COR-L47 (cell line): ENCODE data around the gene DLX4.
A peak's percentile ranks its signal among the peaks of the same experiment; 100 is the strongest.

Experiments
- DNase-seq: peaks from one replicate; lab custom pipeline; 2025; lab: John Stamatoyannopoulos, UW

The DLX4 gene

GRCh38 chr17:49987290-49987585 is 18.2 kb downstream of the DLX4 start:
- no peak for DNase-seq

GRCh38 chr17:49987681-49988441 is 18.9 kb downstream of the DLX4 start:
- DNase-seq: peak; percentile 61

DNA sequence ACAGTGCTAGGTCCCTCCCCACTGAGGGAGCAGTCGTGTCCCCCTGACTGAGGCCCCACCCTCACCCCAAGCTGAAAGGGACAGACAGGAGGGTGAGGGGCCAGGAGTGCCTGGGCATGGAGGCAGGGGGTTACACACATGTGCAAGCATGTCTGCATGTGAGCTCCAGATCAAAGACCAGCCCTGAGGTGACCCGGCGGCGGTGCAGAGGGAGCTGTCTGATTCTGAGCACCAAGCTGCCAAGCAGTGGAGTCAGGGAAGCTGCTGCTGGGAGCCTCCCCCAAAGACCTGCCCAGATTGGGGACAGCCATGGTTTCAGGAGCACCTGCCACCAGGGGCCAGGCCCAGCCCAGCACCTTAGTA is 20.5 kb downstream of the DLX4 start:
- DNase-seq: no peak

DNA sequence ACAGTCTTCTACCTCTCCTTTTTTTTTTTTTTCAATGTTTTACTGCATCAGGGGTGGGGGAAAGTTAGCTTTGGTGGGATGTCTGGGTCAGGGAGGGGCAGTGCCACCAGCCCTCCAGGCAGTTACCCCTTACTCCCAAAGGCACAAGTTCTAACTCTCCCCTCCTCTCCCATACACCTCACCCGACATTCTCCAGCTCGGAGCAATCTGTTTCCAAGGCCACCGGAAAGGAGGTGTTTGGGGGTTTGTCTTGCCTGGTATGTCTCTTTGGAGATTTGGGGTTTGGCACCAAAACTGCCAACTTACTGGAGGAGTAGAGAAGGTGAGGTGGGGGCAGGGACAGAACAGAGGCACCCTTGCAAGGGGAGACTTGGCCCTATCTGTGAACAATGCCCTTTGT is 21.3 kb downstream of the DLX4 start:
- DNase-seq: no peak

- no peak for DNase-seq
These were observed 21.9 kb downstream of the DLX4 start for GRCh38 chr17:49990921-49991320.

- DNase-seq: no peak
These were observed 22.4 kb downstream of the DLX4 start for GRCh38 chr17:49991409-49991808.

- DNase-seq: no peak
These were observed 23.4 kb downstream of the DLX4 start for GRCh38 chr17:49992191-49992932.

DNA sequence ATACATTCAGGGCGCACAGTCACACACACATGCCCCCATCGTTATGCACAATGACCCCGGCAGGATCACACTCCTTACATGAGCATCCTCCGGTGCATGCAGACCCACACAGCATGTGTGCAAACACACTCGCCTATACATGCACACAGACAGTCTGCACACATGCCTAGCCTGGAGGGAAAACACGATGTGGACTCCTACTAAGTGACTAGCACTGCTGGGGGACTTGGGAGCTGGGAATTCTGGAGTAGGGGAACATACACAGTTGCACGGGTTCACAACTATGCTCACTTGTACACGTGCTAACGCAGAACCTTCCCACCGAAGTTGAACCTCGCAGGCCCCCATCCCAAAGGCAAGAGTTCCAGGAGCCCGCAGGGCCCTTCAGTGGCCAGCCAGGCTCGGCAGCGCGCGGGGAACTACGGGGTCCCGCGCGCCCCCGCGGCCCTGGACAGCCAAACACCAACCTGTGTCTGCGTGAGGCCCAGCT is 24.0 kb downstream of the DLX4 start:
- no peak for DNase-seq

GRCh38 chr17:49993423-49994060 is 24.6 kb downstream of the DLX4 start:
- peak; percentile 43 for DNase-seq

GRCh38 chr17:49994085-49995054 is 25.4 kb downstream of the DLX4 start:
- peak; percentile 6 for DNase-seq

- peak; percentile 78 for DNase-seq
These were observed 26.2 kb downstream of the DLX4 start, which contains the start of gene DLX3 for GRCh38 chr17:49995055-49995738. TSS of gene DLX3 (minus strand) at chr17:49995224. CDS start at chr17:49994998, 226 bp downstream.

DNA sequence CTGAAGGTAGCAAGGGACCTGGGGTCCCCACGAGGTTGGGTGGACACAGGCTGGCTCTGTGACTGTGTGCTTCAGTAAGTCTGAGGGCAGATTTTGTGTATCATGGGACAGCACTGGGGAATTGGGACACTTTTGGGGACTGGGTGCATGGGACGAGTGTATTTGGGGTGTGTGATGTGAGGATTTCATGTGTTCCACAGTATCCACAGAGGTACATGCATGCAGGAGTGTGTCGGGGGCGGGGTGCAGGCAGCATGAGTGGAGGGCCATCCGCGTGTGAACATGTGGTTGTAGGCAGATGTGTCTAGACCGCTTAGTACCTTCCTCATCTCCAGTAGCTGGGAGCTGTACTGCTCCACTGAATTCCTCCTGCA is 27.1 kb downstream of the DLX4 start:
- DNase-seq: no peak

GRCh38 chr17:49996495-49997300 is 27.7 kb downstream of the DLX4 start:
- peak; percentile 44 for DNase-seq

GRCh38 chr17:49997301-49997650 is 28.3 kb downstream of the DLX4 start:
- DNase-seq: no peak

- DNase-seq: peak; percentile 80
These were observed 29.0 kb downstream of the DLX4 start for GRCh38 chr17:49997773-49998703.

DNA sequence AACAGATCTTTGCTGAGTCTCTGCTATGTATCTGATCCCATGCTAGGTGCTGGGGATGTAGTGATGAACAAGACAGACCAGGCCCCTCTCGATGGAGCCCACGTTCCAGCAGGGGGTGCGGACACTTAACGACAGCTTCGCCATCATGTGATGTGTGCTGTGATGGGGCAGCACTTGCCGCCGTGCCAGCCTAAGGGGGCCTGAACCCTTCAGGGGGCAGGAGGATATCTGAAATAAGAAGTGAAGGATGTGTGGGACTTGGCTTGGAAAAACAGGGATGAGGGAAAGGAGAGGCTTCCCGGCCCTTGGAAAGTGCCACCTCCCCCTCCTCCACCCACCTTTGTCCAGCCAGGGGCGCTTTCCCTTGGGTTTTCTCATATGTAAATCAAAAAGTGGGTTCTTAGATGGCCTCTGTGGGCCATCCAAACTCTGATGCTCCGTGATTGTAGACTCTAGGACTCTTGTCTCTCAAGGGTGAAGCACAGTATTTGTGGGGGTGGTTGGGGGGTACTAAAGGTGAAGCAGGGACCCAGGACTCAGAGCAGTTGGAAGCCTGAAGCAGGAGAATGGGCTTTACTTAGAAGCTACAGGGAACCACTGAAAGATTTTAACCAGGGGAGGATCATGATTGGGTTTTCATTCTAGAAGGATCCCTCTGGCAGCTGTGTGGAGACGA is 30.0 kb downstream of the DLX4 start:
- DNase-seq: no peak

GRCh38 chr17:50003911-50004310 is 34.9 kb downstream of the DLX4 start:
- DNase-seq: no peak

- DNase-seq: no peak
These were observed 40.3 kb downstream of the DLX4 start for GRCh38 chr17:50009282-50009681.

DNA sequence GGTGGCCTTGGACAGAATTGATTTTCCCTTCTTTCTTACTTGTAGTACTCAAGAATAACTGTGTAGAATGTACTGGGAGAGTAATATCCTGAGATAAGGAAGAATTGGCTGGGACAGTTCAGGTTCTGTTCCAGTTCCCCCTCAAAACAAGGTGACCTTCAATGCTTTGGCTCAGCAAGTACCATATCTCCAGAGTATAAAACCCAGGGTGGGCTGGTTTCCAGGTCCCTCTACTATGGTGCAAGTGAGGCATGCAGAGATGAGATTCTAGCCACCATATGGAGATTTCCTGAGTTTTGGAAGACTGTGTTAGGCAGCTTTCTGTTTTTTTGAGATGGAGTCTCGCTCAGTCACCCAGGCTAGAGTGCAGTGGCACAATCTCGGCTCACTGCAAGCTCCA is 44.1 kb downstream of the DLX4 start:
- no peak for DNase-seq
